ENCODE data around the gene RHBDF2. TPM values are rescaled to one million over a fixed set of nuclear protein-coding genes. Genes with fewer than 3 reads are reported as not detected.

Gene RHBDF2
- total RNA-seq, 4 donors from 2014 or later = 27.0 to 38.5 (median 33.7) TPM

GRCh38 chr17:76530811-76531485 is 29.7 kb upstream of the RHBDF2 start:
- intact Hi-C loops (cut with DNase I) = no loop called here
- no peak overlapping the region for H3K4me3 ChIP-seq
- H3K27me3 ChIP-seq = peaks cover 0 to 6% (median 0%) of the 10 kb centered on the region in 4 donors
- 90% methylated on average over 2 to 6 of the region's 32 CpGs for WGBS, 2 donors
- H3K36me3 ChIP-seq = no peaks in the 10 kb centered on the region
- DNase-seq = no peak
- no peaks in the 10 kb centered on the region for H3K9me3 ChIP-seq
- TF ChIP-seq POLR2A (IDR thresholded peaks at IDR 0.05) = no peak
- TF ChIP-seq CTCF (IDR thresholded peaks at IDR 0.05) = no peak
- H3K27ac ChIP-seq = peak overlapping the region; percentile 68 to 96 (median 88)
- H3K4me1 ChIP-seq = peaks cover 43 to 76% (median 55%) of the 10 kb centered on the region in 3 donors

- DNase-seq = no peak
- intact Hi-C loops (cut with DNase I) = no loop called here
- WGBS, 2 donors = 24 to 26% methylated on average over 4 to 19 of the region's 23 CpGs
- peak overlapping the region; percentile 68 to 96 (median 88) for H3K27ac ChIP-seq
- no peaks in the 10 kb centered on the region for H3K36me3 ChIP-seq
- H3K4me3 ChIP-seq = peak overlapping the region in 1 of 4 donors; percentile 45
- TF ChIP-seq POLR2A (IDR thresholded peaks at IDR 0.05) (peak in 1 of 4 donors; percentile 7), CTCF (IDR thresholded peaks at IDR 0.05) (no peak)
- no peaks in the 10 kb centered on the region for H3K27me3 ChIP-seq
- H3K4me1 ChIP-seq = peaks cover 44 to 74% (median 55%) of the 10 kb centered on the region in 3 donors
- no peaks in the 10 kb centered on the region for H3K9me3 ChIP-seq
Observed at GRCh38 chr17:76530095-76530723, 29.0 kb upstream of the RHBDF2 start.

GRCh38 chr17:76529224-76530094 is 28.2 kb upstream of the RHBDF2 start:
- Histone ChIP-seq H3K4me1 (peaks cover 51 to 74% (median 60%) of the 10 kb centered on the region in 3 donors), H3K27ac (peak overlapping the region; percentile 68 to 96 (median 88)), H3K4me3 (peak overlapping the region in 2 of 4 donors; percentile 7 to 45), H3K27me3 (no peaks in the 10 kb centered on the region), H3K36me3 (no peaks in the 10 kb centered on the region), H3K9me3 (no peaks in the 10 kb centered on the region)
- TF ChIP-seq POLR2A (IDR thresholded peaks at IDR 0.05) = no peak
- TF ChIP-seq CTCF (IDR thresholded peaks at IDR 0.05) = no peak
- 28 to 40% methylated on average over 2 to 7 of the region's 20 CpGs for WGBS, 2 donors
- intact Hi-C loops (cut with DNase I) = loop anchor here (10.0 kb wide), 1 partner anchor 155 kb away; no protein-coding TSS in a partner anchor
- DNase-seq = no peak

DNA sequence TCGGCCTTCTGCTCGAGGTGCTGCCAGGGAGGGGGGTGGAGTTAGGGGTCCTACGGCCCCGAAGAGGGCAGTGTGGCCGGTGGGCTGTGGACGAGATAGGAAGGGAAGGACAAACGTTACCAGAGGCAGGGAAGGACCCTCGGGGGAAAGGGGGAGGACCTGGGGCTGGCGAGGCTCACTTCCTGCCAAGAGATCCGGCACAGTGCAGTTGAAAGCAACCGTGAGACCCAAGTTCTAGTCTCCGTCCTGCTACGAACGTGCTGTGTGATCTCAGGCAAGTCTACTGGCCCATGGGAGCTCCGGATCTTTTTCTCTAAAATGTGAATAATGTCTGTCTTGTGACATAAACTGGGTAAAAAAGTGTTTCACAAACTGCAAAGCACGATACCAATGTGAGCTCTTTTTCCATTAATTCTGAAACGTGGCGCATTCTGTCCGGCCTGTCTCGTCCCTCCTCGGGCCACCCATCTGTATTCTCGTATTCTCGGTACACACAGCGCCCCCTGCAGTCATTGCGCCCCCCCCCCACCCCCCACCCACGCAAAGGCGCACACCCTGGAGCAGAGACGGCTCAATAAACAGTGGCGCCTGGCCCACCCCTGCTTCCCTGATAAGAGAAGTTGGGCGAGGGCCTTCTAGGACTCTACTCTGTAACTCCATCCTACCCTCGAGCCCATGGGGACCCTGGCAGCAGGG is 27.5 kb upstream of the RHBDF2 start:
- 57 to 66% methylated on average over 20 to 21 of the region's 31 CpGs for WGBS, 2 donors
- peak overlapping the region in 3 of 4 donors; percentile 2 to 45 (median 4) for H3K4me3 ChIP-seq
- intact Hi-C loops (cut with DNase I) = loop anchor here (10.0 kb wide), 1 partner anchor 156 kb away; no protein-coding TSS in a partner anchor

More for the DNA sequence above, 27.5 kb upstream of the RHBDF2 start:
- no peaks in the 10 kb centered on the region for H3K27me3 ChIP-seq
- peaks cover 52 to 76% (median 61%) of the 10 kb centered on the region in 3 donors for H3K4me1 ChIP-seq
- TF ChIP-seq CTCF (IDR thresholded peaks at IDR 0.05) (no peak), POLR2A (IDR thresholded peaks at IDR 0.05) (no peak)
- no peaks in the 10 kb centered on the region for H3K36me3 ChIP-seq
- no peak for DNase-seq
- peak overlapping the region; percentile 68 to 96 (median 88) for H3K27ac ChIP-seq
- no peaks in the 10 kb centered on the region for H3K9me3 ChIP-seq
